ENCODE measurements around the gene LY6G5C. TPM values are rescaled to one million over a fixed set of nuclear protein-coding genes. Genes with fewer than 3 reads are reported as not detected.

LY6G5C gene
- total RNA-seq, 1 donor from 2014 or later, result 3.9 TPM

GRCh38 chr6:31690231-31691077 is 9.6 kb upstream of the LY6G5C start:
- Histone ChIP-seq H3K9ac (ENCODE audit: low read length) (no peak overlapping the region), H3K9me3 (ENCODE audit: insufficient read depth, low read depth, low read length) (no peaks in the 10 kb centered on the region), H3K4me1 (ENCODE audit: insufficient read depth, low read length) (peaks cover 5% of the 10 kb centered on the region), H3K36me3 (ENCODE audit: insufficient read depth, low read length) (peaks cover 31% of the 10 kb centered on the region), H2AFZ (ENCODE audit: low read depth, low read length) (no peak overlapping the region), H3K79me2 (ENCODE audit: insufficient read depth, low read length) (no peaks in the 10 kb centered on the region), H3K27ac (ENCODE audit: low read depth, low read length) (no peak overlapping the region), H3K27me3 (ENCODE audit: insufficient read depth, low read length) (no peaks in the 10 kb centered on the region), H3K4me3 (ENCODE audit: insufficient read depth, low read depth, low read length) (no peak overlapping the region), H4K20me1 (ENCODE audit: insufficient read depth, low read length) (peaks cover 3% of the 10 kb centered on the region), H3K4me2 (ENCODE audit: low read length) (no peak overlapping the region)
- TF ChIP-seq, protein P1, sequence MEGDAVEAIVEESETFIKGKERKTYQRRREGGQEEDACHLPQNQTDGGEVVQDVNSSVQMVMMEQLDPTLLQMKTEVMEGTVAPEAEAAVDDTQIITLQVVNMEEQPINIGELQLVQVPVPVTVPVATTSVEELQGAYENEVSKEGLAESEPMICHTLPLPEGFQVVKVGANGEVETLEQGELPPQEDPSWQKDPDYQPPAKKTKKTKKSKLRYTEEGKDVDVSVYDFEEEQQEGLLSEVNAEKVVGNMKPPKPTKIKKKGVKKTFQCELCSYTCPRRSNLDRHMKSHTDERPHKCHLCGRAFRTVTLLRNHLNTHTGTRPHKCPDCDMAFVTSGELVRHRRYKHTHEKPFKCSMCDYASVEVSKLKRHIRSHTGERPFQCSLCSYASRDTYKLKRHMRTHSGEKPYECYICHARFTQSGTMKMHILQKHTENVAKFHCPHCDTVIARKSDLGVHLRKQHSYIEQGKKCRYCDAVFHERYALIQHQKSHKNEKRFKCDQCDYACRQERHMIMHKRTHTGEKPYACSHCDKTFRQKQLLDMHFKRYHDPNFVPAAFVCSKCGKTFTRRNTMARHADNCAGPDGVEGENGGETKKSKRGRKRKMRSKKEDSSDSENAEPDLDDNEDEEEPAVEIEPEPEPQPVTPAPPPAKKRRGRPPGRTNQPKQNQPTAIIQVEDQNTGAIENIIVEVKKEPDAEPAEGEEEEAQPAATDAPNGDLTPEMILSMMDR (IDR thresholded peaks at IDR 0.05; ENCODE audit: insufficient read depth, low read depth, low read length), result no peak
- no peak for TF ChIP-seq EZH2 (IDR thresholded peaks at IDR 0.05; ENCODE audit: insufficient read depth, low read length)
- no peak overlapping the region for H3K27ac Mint-ChIP-seq (ENCODE audit: unreplicated experiment)
- peaks cover 25% of the 10 kb centered on the region for H3K36me3 Mint-ChIP-seq (ENCODE audit: low read depth, unreplicated experiment)
- peaks cover 11% of the 10 kb centered on the region for H3K4me1 Mint-ChIP-seq (ENCODE audit: low read depth, unreplicated experiment)
- no peaks in the 10 kb centered on the region for H3K9me3 Mint-ChIP-seq (ENCODE audit: unreplicated experiment)
- no peak for FAIRE-seq
- no peak for DNase-seq (ENCODE audit: low read depth)
- H3K4me3 Mint-ChIP-seq (ENCODE audit: unreplicated experiment), result no peak overlapping the region
- H3K27me3 Mint-ChIP-seq (ENCODE audit: low read depth, unreplicated experiment), result no peaks in the 10 kb centered on the region

- no peaks in the 10 kb centered on the region for H3K79me2 ChIP-seq (ENCODE audit: insufficient read depth, low read length)
- H4K20me1 ChIP-seq (ENCODE audit: insufficient read depth, low read length), result peaks cover 3% of the 10 kb centered on the region
- H3K9ac ChIP-seq (ENCODE audit: low read length), result no peak overlapping the region
- H3K36me3 Mint-ChIP-seq (ENCODE audit: low read depth, unreplicated experiment), result peaks cover 30% of the 10 kb centered on the region
- H3K27me3 ChIP-seq (ENCODE audit: insufficient read depth, low read length), result no peaks in the 10 kb centered on the region
- no peak overlapping the region for H3K4me3 ChIP-seq (ENCODE audit: insufficient read depth, low read depth, low read length)
- H3K4me1 ChIP-seq (ENCODE audit: insufficient read depth, low read length), result peaks cover 5% of the 10 kb centered on the region
- H3K36me3 ChIP-seq (ENCODE audit: insufficient read depth, low read length), result peaks cover 34% of the 10 kb centered on the region
- H3K4me1 Mint-ChIP-seq (ENCODE audit: low read depth, unreplicated experiment), result peaks cover 11% of the 10 kb centered on the region
- no peaks in the 10 kb centered on the region for H3K27me3 Mint-ChIP-seq (ENCODE audit: low read depth, unreplicated experiment)
- no peaks in the 10 kb centered on the region for H3K9me3 Mint-ChIP-seq (ENCODE audit: unreplicated experiment)
- no peaks in the 10 kb centered on the region for H3K9me3 ChIP-seq (ENCODE audit: insufficient read depth, low read depth, low read length)
- no peak overlapping the region for H2AFZ ChIP-seq (ENCODE audit: low read depth, low read length)
- no peak for DNase-seq (ENCODE audit: low read depth)
- H3K4me2 ChIP-seq (ENCODE audit: low read length), result no peak overlapping the region
- FAIRE-seq, result no peak
- TF ChIP-seq EZH2 (IDR thresholded peaks at IDR 0.05; ENCODE audit: insufficient read depth, low read length), result no peak
- TF ChIP-seq, protein P1 (IDR thresholded peaks at IDR 0.05; ENCODE audit: insufficient read depth, low read depth, low read length), result peak; percentile 27
- no peak overlapping the region for H3K4me3 Mint-ChIP-seq (ENCODE audit: unreplicated experiment)
- no peak overlapping the region for H3K27ac Mint-ChIP-seq (ENCODE audit: unreplicated experiment)
- H3K27ac ChIP-seq (ENCODE audit: low read depth, low read length), result no peak overlapping the region
Observed at GRCh38 chr6:31689249-31690110, 8.6 kb upstream of the LY6G5C start.
